Inferior parietal cortex (tissue), 1 donor: ENCODE data around the gene BCAS1.
"Not testable (repeated sequence)": the region's sequence is repeated elsewhere in the genome, so short reads cannot be mapped to it uniquely, and the experiment has no call there.

Experiments
- DNase-seq: peaks from one replicate; pipeline ENCODE4 v3.0.0-alpha.2; 2016; ENCODE audit errors: extremely low spot score

The BCAS1 gene

GRCh38 chr20:53943522-53944291 is 126.7 kb downstream of the BCAS1 start:
- no peak for DNase-seq

- DNase-seq: no peak
These were observed 127.4 kb downstream of the BCAS1 start for GRCh38 chr20:53942973-53943372.

GRCh38 chr20:53942472-53942816 is 128.0 kb downstream of the BCAS1 start:
- no peak for DNase-seq

- DNase-seq: no peak
These were observed 128.5 kb downstream of the BCAS1 start for GRCh38 chr20:53941680-53942471.

GRCh38 chr20:53940907-53941545 is 129.4 kb downstream of the BCAS1 start:
- DNase-seq: no peak

- DNase-seq: no peak
These were observed 130.1 kb downstream of the BCAS1 start for GRCh38 chr20:53940360-53940702.

GRCh38 chr20:53939572-53940359 is 130.6 kb downstream of the BCAS1 start:
- DNase-seq: peak; percentile 91

GRCh38 chr20:53939190-53939571 is 131.2 kb downstream of the BCAS1 start:
- DNase-seq: no peak

- no peak for DNase-seq
These were observed 131.7 kb downstream of the BCAS1 start for GRCh38 chr20:53938739-53939138.

GRCh38 chr20:53937929-53938367 is 132.4 kb downstream of the BCAS1 start:
- no peak for DNase-seq

- DNase-seq: no peak
These were observed 133.1 kb downstream of the BCAS1 start for GRCh38 chr20:53937339-53937741.

GRCh38 chr20:53935344-53936084 is 134.9 kb downstream of the BCAS1 start:
- DNase-seq: no peak

- DNase-seq: no peak
These were observed 135.7 kb downstream of the BCAS1 start for GRCh38 chr20:53934421-53935343.

GRCh38 chr20:53933232-53933846 is 137.1 kb downstream of the BCAS1 start:
- DNase-seq: no peak

- DNase-seq: not testable (repeated sequence)
These were observed 137.7 kb downstream of the BCAS1 start for GRCh38 chr20:53932655-53933192.

GRCh38 chr20:53931597-53931996 is 138.8 kb downstream of the BCAS1 start:
- no peak for DNase-seq

- no peak for DNase-seq
These were observed 139.5 kb downstream of the BCAS1 start for GRCh38 chr20:53930651-53931504.

- no peak for DNase-seq
These were observed 140.3 kb downstream of the BCAS1 start for GRCh38 chr20:53929974-53930650.
